Mucosa of rectum (tissue), 2 donors: ENCODE measurements around the gene ATP6V1G2.
A peak's percentile ranks its signal among the peaks of the same experiment; 100 is the strongest.
"Not testable (repeated sequence)": the region's sequence is repeated elsewhere in the genome, so short reads cannot be mapped to it uniquely, and the experiment has no call there.

Source experiments
- H3K27ac ChIP-seq, 2 donors: one replicate each; pipeline ENCODE4 v1.7.0; 2013; ENCODE audit warnings: inconsistent platforms in 2 of 2, low read depth in 2 of 2, low read length in 2 of 2
- H3K27me3 ChIP-seq, 2 donors: one replicate each; pipeline ENCODE4 v1.7.0; 2013; ENCODE audit warnings: low read length in 2 of 2; ENCODE audit not compliant: control insufficient read depth in 2 of 2, insufficient read depth in 2 of 2
- H3K36me3 ChIP-seq, 2 donors: one replicate each; pipeline ENCODE4 v1.7.0; 2013; ENCODE audit warnings: low read length in 2 of 2; ENCODE audit not compliant: control insufficient read depth in 2 of 2, insufficient read depth in 2 of 2
- H3K4me1 ChIP-seq, 2 donors: one replicate each; pipeline ENCODE4 v1.7.0; 2013; ENCODE audit warnings: low read length in 2 of 2, mild to moderate bottlenecking in 1 of 2; ENCODE audit not compliant: control insufficient read depth in 2 of 2, insufficient read depth in 2 of 2
- H3K4me3 ChIP-seq, 2 donors: one replicate each; pipeline ENCODE4 v1.7.0; 2013; ENCODE audit warnings: low read length in 2 of 2
- H3K9ac ChIP-seq, 2 donors: one replicate each; pipeline ENCODE4 v1.7.0; 2013; ENCODE audit warnings: low read length in 2 of 2, low read depth in 1 of 2, mild to moderate bottlenecking in 1 of 2
- H3K9me3 ChIP-seq, 2 donors: one replicate each; pipeline ENCODE4 v1.7.0; 2013; ENCODE audit warnings: low read length in 2 of 2; ENCODE audit not compliant: control insufficient read depth in 2 of 2
- donor health status: healthy.
- donor health status: Normal muscosa, but diverticular disease.

Gene ATP6V1G2

DNA sequence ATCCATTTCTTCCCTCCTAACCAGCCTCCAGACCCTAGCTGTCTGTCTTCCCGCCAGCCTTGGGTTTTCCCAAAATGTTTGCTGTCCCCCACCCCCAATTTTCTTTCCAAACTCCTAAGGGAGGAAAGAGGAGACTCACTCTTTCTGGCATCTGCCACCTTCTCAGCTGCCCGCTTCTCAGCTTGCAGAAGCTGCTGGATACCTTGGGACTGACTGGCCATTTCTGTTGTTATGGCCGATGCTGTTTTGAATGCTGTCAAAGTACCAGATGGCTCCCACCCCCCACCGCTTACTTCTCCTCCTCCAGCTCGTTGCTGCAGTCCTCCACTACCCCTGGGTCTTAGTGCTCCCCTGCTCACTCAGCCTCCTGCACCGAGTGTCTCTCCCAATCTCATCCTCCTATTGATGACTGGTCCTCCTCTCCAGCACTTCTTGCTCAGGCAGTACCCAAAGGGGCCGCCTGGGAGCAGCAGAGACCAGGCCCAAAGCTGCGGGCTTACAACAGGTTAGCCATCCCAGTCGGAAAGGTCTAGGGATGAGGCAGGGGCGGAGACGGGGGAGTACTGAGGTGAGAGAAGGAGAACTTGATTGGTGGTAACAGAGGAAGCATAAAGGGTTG, at the start of gene ATP6V1G2:
TSS of gene ATP6V1G2 (minus strand) at position 270 of the 619 bp plus-strand sequence. CDS start at position 221, 49 bp downstream.
- Histone ChIP-seq H3K9me3 (no peaks in the 10 kb centered on the region), H3K36me3 (peaks cover 3 to 14% of the 10 kb centered on the region in 2 donors), H3K9ac (peak within 1 kb of the TSS; percentile 78 to 81), H3K4me3 (peak within 1 kb of the TSS; percentile 72 to 79), H3K4me1 (peaks cover 15 to 19% of the 10 kb centered on the region in 2 donors), H3K27ac (peak within 1 kb of the TSS; percentile 75 to 80), H3K27me3 (no peaks in the 10 kb centered on the region)

GRCh38 chr6:31592396-31592771, 46.0 kb upstream of the ATP6V1G2 start:
- no peaks in the 10 kb centered on the region for H3K36me3 ChIP-seq
- H3K27me3 ChIP-seq = no peaks in the 10 kb centered on the region
- peak overlapping the region in 1 of 2 donors; percentile 48 for H3K27ac ChIP-seq
- no peak overlapping the region for H3K4me3 ChIP-seq
- H3K9me3 ChIP-seq = no peaks in the 10 kb centered on the region
- H3K9ac ChIP-seq = no peak overlapping the region
- H3K4me1 ChIP-seq = peaks cover 0 to 2% of the 10 kb centered on the region in 2 donors

GRCh38 chr6:31590691-31591090, 44.3 kb upstream of the ATP6V1G2 start:
- H3K36me3 ChIP-seq, H3K4me3 ChIP-seq, H3K4me1 ChIP-seq, H3K9ac ChIP-seq, H3K9me3 ChIP-seq, H3K27ac ChIP-seq, H3K27me3 ChIP-seq: not testable (repeated sequence)

DNA sequence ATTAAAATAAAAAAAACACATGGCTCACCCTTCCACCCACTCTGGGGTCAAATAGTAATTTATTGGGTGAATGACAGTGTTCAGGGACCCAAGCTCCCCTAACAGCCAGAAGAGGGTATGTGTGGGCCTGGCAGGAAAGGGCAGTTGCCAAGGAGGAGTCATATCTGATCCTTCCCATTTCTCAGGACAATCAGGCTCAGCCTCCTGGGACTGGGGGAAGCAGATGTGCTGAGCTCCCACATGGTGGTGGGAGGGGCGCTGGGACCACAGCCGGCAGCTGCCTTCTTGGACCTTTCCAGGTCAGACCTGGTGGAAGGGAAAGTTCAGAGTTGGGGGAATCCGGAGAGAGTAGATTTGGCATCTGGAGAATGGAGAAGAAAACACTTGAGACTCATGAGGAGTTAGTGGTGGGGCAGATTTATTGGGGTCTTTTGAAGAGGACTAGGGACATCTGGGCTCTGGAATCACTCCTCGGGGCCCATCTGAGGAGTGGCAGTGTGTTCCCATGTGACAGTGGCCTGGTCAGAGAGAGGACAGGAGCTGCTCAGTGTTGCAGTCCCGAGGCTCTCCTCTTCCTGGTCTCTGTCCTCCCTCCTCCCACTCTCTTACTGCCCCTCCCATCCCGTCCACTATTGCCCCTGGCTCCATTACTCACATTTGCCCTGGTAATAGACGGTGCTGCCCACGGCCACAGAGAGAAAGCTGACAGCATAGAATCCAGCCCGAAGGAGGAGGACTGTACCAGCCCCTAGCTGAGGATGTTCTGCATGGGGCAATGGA, 42.7 kb upstream of the ATP6V1G2 start:
- no peak overlapping the region for H3K27ac ChIP-seq
- H3K9me3 ChIP-seq = no peaks in the 10 kb centered on the region
- H3K36me3 ChIP-seq = no peaks in the 10 kb centered on the region
- peaks cover 2 to 7% of the 10 kb centered on the region in 2 donors for H3K4me1 ChIP-seq
- no peak overlapping the region for H3K4me3 ChIP-seq
- H3K27me3 ChIP-seq = no peaks in the 10 kb centered on the region
- no peak overlapping the region for H3K9ac ChIP-seq

DNA sequence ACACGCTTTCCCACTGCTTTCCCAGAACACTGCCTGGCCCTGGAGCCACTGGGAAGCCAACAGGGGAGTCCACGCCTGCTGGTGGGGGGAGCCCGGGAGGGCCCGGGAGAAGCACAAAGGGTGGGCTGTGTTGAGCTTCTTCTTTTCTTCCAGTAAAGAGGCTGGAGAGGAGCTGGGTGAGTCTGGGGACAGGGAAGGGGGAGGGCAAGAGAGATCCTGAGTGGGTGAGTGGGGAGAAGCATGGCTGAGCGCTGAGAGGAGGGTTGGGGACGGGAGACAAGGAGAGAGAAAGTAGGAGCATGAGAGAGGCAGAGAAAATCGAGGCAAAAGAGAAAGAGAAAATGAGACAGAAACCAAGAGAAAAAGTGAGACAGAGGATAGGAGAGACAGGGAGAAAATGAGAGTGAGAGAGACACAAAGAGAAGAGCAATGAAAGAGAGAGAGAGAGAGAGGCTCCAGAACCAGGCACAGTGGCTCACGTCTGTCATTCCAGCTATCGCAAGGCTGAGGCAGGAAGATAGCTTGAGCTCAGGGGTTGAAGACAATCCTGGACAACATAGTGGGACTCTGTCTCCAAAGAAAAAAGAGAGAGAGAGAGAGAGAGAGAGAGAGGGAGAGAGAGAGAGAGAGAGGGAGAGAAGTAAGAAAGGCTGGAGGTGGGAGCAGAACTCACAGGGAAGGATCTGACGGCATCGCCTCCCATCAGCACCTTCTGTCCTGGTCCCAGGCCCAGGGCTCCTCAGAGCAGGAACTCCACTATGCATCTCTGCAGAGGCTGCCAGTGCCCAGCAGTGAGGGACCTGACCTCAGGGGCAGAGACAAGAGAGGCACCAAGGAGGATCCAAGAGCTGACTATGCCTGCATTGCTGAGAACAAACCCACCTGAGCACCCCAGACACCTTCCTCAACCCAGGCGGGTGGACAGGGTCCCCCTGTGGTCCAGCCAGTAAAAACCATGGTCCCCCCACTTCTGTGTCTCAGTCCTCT, 41.7 kb upstream of the ATP6V1G2 start:
- no peak overlapping the region for H3K9ac ChIP-seq
- H3K9me3 ChIP-seq = no peaks in the 10 kb centered on the region
- H3K27me3 ChIP-seq = no peaks in the 10 kb centered on the region
- H3K27ac ChIP-seq = peak overlapping the region in 1 of 2 donors; percentile 72
- H3K36me3 ChIP-seq = no peaks in the 10 kb centered on the region
- peaks cover 2 to 7% of the 10 kb centered on the region in 2 donors for H3K4me1 ChIP-seq
- peak overlapping the region in 1 of 2 donors; percentile 43 for H3K4me3 ChIP-seq

GRCh38 chr6:31586599-31587281, 40.3 kb upstream of the ATP6V1G2 start:
- H3K9ac ChIP-seq = no peak overlapping the region
- H3K9me3 ChIP-seq = no peaks in the 10 kb centered on the region
- H3K4me3 ChIP-seq = peak overlapping the region; percentile 13 to 55
- peaks cover 0 to 7% of the 10 kb centered on the region in 2 donors for H3K27me3 ChIP-seq
- peak overlapping the region; percentile 21 to 72 for H3K27ac ChIP-seq
- H3K36me3 ChIP-seq = no peaks in the 10 kb centered on the region
- H3K4me1 ChIP-seq = peaks cover 0 to 10% of the 10 kb centered on the region in 2 donors

DNA sequence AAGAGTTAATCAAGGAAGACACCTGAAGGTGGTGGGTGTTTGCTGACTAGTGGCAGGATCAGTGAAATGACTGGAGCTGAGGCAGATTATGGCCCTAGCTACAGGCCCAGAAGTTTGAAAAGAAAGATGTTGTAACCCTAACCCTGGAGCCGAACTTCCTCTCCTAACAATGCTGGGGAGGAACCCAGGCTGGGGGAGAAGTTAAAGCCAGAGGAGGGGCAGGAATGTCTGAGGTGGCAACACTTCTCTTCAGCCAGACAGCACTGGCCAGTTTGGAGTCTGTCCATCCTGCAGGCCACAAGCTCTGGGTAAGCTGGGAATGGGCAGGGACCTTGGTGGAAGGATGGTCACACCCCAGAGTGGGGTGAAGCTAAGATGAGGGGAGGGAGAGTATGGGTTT, 39.6 kb upstream of the ATP6V1G2 start, which contains the start of gene LST1:
TSS of gene LST1 (plus strand) at position 270 of the 400 bp plus-strand sequence. CDS start 1,023 bp downstream, outside the sequence.
- Histone ChIP-seq H3K27me3 (peaks cover 2 to 13% of the 10 kb centered on the region in 2 donors), H3K27ac (peak within 1 kb of the TSS; percentile 21 to 72), H3K9ac (no peak within 1 kb of the TSS), H3K4me1 (peaks cover 4 to 10% of the 10 kb centered on the region in 2 donors), H3K4me3 (peak within 1 kb of the TSS; percentile 13 to 55), H3K36me3 (no peaks in the 10 kb centered on the region), H3K9me3 (no peaks in the 10 kb centered on the region)

GRCh38 chr6:31585491-31585890, 39.1 kb upstream of the ATP6V1G2 start:
- no peak overlapping the region for H3K4me3 ChIP-seq
- peaks cover 8 to 12% of the 10 kb centered on the region in 2 donors for H3K4me1 ChIP-seq
- H3K27ac ChIP-seq = peak overlapping the region; percentile 6 to 72

DNA sequence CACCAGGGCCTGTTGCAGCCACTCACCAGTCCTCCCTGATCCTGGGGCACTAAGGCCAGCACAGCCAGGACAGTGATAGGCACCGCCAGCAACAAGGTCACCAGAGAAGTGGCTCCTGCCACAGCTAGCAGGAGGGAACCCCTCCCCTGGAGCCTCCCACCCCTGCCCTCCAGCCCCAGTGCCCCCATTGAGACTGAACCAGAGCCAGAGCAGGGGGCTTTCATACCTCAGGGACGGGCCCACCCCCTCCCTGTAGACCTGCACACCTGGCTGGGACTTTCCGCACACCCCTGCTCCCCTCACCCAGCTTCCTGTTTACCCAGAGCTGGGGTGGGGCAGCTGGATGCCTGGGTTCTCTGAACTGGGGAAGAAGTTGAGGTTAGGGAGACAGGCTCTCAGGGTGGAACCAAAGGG, 35.8 kb upstream of the ATP6V1G2 start, which contains the start of gene LTB:
TSS of gene LTB (minus strand) at position 195 of the 414 bp plus-strand sequence. CDS start at position 188, 7 bp downstream.
- H3K4me3 ChIP-seq = peak within 1 kb of the TSS; percentile 83 to 93
- H3K36me3 ChIP-seq = no peaks in the 10 kb centered on the region
- H3K27me3 ChIP-seq = peaks cover 7 to 14% of the 10 kb centered on the region in 2 donors
- peak within 1 kb of the TSS; percentile 78 to 89 for H3K9ac ChIP-seq
- H3K27ac ChIP-seq = peak within 1 kb of the TSS; percentile 73 to 79
- no peaks in the 10 kb centered on the region for H3K9me3 ChIP-seq
- peaks cover 9 to 14% of the 10 kb centered on the region in 2 donors for H3K4me1 ChIP-seq

More at GRCh38 chr6:31585491-31585890, 39.1 kb upstream of the ATP6V1G2 start:
- Histone ChIP-seq H3K27me3 (peaks cover 2 to 14% of the 10 kb centered on the region in 2 donors), H3K36me3 (no peaks in the 10 kb centered on the region), H3K9me3 (no peaks in the 10 kb centered on the region), H3K9ac (no peak overlapping the region)
